ENCODE measurements around the gene PTPA. TPM values are rescaled to one million over a fixed set of nuclear protein-coding genes. Genes with fewer than 3 reads are reported as not detected.

Gene PTPA
- total and polyA plus RNA-seq, 10 donors: 38.8 to 107 (median 88.5) TPM

GRCh38 chr9:129103595-129103965 is 7.6 kb upstream of the PTPA start:
- WGBS, 5 donors: 78 to 93% (median 89%) methylated on average over 4 of the region's 4 CpGs
- Histone ChIP-seq H3K4me3 (no peak overlapping the region), H3K27ac (no peak overlapping the region), H3K36me3 (peaks cover 0 to 53% (median 0%) of the 10 kb centered on the region in 6 donors), H3K9me3 (no peaks in the 10 kb centered on the region), H3K27me3 (replicated peaks in 1 of 7) (no peaks in the 10 kb centered on the region), H3K4me1 (peaks cover 0 to 3% (median 0%) of the 10 kb centered on the region in 6 donors)
- no peak for DNase-seq
- intact Hi-C loops (cut with DNase I; ENCODE audit: low total_unique reads): no loop called here
- TF ChIP-seq POLR2A (IDR thresholded peaks at IDR 0.05) (no peak), POLR2AphosphoS5 (IDR thresholded peaks at IDR 0.05) (no peak), CTCF (IDR thresholded peaks at IDR 0.05 in 8 of 11, conservative IDR thresholded peaks at IDR 0.05 in 3 of 11) (no peak)

GRCh38 chr9:129104051-129104450 is 7.2 kb upstream of the PTPA start:
- Histone ChIP-seq H3K4me1 (peaks cover 0 to 8% (median 3%) of the 10 kb centered on the region in 6 donors), H3K4me3 (no peak overlapping the region), H3K36me3 (peaks cover 0 to 53% (median 0%) of the 10 kb centered on the region in 6 donors), H3K27ac (no peak overlapping the region), H3K9me3 (no peaks in the 10 kb centered on the region), H3K27me3 (replicated peaks in 1 of 7) (no peaks in the 10 kb centered on the region)
- no peak for TF ChIP-seq POLR2A (IDR thresholded peaks at IDR 0.05)
- no peak for TF ChIP-seq POLR2AphosphoS5 (IDR thresholded peaks at IDR 0.05)
- TF ChIP-seq CTCF (IDR thresholded peaks at IDR 0.05 in 8 of 11, conservative IDR thresholded peaks at IDR 0.05 in 3 of 11): no peak
- WGBS, 5 donors: 81 to 92% (median 86%) methylated on average over 2 to 11 of the region's 11 CpGs
- intact Hi-C loops (cut with DNase I; ENCODE audit: low total_unique reads): no loop called here
- no peak for DNase-seq

DNA sequence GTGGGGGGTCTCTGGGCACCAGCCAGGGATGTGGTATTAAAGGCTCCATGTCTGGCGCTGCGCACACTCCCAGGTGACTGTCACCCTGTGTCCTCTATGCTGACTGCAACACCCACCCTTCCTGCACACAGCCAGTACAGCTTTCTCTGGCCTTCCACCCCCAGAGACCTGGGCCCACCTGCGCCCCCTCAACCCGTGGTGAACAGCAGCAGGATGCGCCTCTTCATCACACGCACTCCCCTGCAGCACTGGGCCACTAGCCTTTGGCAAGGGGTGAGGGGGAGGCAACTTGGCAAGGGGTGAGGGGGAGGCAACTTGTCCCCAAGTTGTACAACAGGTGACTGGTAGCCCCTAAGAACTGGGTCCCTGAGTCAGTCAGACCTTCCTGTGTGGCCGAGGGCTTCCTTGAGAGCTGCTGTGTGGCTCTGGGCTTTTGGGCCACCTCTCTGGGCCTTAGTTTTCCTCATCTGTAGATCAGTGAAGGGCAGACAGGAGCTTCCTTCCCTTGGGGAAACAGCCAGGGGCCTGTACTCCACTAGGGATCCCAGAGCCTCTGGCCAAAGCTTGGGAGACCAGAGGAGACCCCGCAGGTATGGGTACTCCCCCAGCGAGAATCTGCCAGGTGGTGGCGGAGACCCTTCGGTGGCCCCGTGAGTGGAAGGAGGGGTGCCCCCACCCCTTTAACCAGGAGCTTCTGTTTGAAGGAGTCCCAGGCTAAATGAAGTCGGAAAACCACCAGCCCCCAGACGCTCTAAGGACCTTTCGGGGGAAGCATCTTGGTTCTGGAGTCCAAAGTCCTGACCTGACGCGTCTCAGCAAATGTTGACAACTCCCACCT is 5.1 kb upstream of the PTPA start:
- Histone ChIP-seq H3K9me3 (no peaks in the 10 kb centered on the region), H3K4me1 (peaks cover 0 to 22% (median 16%) of the 10 kb centered on the region in 6 donors), H3K4me3 (no peak overlapping the region), H3K27me3 (replicated peaks in 1 of 7) (no peaks in the 10 kb centered on the region), H3K27ac (no peak overlapping the region), H3K36me3 (peaks cover 0 to 49% (median 0%) of the 10 kb centered on the region in 6 donors)
- intact Hi-C loops (cut with DNase I; ENCODE audit: low total_unique reads): no loop called here
- TF ChIP-seq CTCF (IDR thresholded peaks at IDR 0.05 in 8 of 11, conservative IDR thresholded peaks at IDR 0.05 in 3 of 11) (no peak), POLR2A (IDR thresholded peaks at IDR 0.05) (no peak), POLR2AphosphoS5 (IDR thresholded peaks at IDR 0.05) (no peak)
- WGBS, 5 donors: 87 to 96% (median 95%) methylated on average over 11 to 17 of the region's 17 CpGs
- DNase-seq: no peak

DNA sequence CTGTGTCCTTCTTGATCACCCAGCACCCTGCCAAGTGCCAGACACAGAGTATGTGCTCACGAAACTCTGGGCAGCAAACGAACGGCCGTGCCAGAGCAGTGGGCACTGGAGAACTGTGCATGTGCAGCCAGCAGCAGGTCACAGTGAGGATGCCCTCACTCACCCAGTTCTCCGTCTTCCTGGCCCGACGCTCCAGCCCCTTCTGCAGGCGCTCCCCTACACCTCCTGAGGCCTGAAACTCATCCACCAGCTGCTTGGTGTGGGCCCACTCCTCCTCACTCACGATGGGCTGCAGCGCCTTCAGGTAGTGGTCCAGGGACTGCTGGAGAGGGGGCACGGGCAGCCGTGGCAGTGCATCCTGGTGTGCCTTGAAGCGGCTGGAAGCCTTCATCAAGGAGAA is 3.6 kb upstream of the PTPA start:
- no peak for DNase-seq
- 80 to 96% (median 92%) methylated on average over 10 to 13 of the region's 13 CpGs for WGBS, 5 donors
- Histone ChIP-seq H3K4me1 (peaks cover 8 to 34% (median 26%) of the 10 kb centered on the region in 6 donors), H3K27ac (no peak overlapping the region), H3K9me3 (no peaks in the 10 kb centered on the region), H3K4me3 (no peak overlapping the region), H3K36me3 (peaks cover 0 to 34% (median 0%) of the 10 kb centered on the region in 6 donors), H3K27me3 (replicated peaks in 1 of 7) (no peaks in the 10 kb centered on the region)
- intact Hi-C loops (cut with DNase I; ENCODE audit: low total_unique reads): no loop called here
- TF ChIP-seq CTCF (IDR thresholded peaks at IDR 0.05 in 8 of 11, conservative IDR thresholded peaks at IDR 0.05 in 3 of 11) (no peak), POLR2A (IDR thresholded peaks at IDR 0.05) (no peak), POLR2AphosphoS5 (IDR thresholded peaks at IDR 0.05) (no peak)

All from spleen (tissue), 11 donors.